Measurements from ENCODE around the gene TRPM3.

The TRPM3 gene

GRCh38 chr9:70932097-70932496 is 189.3 kb downstream of the TRPM3 start:
- TF ChIP-seq CTCF (IDR thresholded peaks at IDR 0.05): no peak

GRCh38 chr9:70927530-70927929 is 193.9 kb downstream of the TRPM3 start:
- TF ChIP-seq CTCF (IDR thresholded peaks at IDR 0.05): no peak

DNA sequence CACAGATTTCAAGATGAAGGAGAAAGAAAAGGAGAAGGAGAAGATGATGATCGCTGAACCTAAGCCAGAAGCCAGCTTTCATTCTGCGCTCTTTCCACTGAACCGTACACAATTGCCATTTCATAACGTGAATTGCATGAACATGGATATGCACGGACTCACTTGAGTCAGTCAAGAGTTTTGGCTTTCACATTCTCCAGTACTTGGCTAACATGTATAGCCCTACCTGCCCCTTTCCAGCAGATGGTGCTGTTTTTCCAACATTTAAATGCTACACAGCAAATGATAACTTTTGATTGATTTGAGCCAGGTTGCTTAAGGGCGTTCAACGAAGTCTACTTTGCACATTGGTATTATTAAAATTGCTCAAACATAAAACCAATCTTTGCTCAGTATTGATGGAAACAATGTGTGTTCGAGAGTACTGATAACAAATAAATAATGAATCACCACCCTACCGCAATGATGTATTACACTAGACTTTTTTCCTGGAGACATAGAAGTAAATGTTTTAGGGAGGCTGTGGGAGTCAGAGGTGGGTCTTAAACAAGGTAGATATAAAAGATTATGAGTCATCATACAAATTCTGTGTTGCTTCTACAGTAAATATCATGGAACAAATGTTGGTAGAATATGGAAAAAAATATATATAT is 196.4 kb downstream of the TRPM3 start:
- TF ChIP-seq CTCF (IDR thresholded peaks at IDR 0.05): peak; percentile 90

GRCh38 chr9:70924380-70924779 is 197.0 kb downstream of the TRPM3 start:
- TF ChIP-seq CTCF (IDR thresholded peaks at IDR 0.05): no peak

GRCh38 chr9:70923961-70924360 is 197.5 kb downstream of the TRPM3 start:
- no peak for TF ChIP-seq CTCF (IDR thresholded peaks at IDR 0.05)

DNA sequence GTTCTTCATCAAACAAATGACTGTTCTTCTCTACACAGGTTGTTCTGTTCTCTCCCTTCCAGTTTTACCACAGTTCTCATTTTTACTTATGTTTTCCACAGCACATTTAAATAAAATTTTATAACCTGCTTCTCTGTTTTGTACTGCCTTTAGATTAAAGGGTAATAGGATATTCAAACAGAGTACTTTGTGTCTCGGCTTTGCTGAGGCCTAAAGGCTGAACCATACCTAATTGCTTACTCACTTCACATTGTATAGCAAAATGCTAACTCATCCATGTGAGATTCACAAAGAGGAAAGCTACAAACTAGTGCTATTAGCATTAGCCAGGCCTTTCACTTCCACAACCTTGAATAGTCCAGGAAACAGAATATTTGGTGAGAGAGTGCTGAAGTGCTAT is 200.3 kb downstream of the TRPM3 start:
- no peak for TF ChIP-seq CTCF (IDR thresholded peaks at IDR 0.05)

GRCh38 chr9:70917277-70917676 is 204.1 kb downstream of the TRPM3 start:
- no peak for TF ChIP-seq CTCF (IDR thresholded peaks at IDR 0.05)

GRCh38 chr9:70911791-70912190 is 209.6 kb downstream of the TRPM3 start:
- TF ChIP-seq CTCF (IDR thresholded peaks at IDR 0.05): no peak

Data from LNCAP (cell line).